PFSK-1 (cell line): ENCODE measurements around the gene MLXIPL.

ENCODE experiments used
- FOXP2 ChIP-seq: optimal IDR thresholded peaks from 2 replicates; pipeline ENCODE3; 2011; ENCODE audit warnings: borderline replicate concordance, control low read depth, inconsistent platforms; ENCODE audit not compliant: insufficient read depth; ENCODE audit errors: extremely low read length, extremely low read depth
- POLR2AphosphoS5 ChIP-seq: IDR thresholded peaks from 2 replicates; pipeline ENCODE4 v1.6.1; 2012; ENCODE audit warnings: low read depth, mild to moderate bottlenecking, control low read depth, low read length, moderate library complexity
- SIN3A ChIP-seq: IDR thresholded peaks from 2 replicates; pipeline ENCODE4 v1.6.1; 2012; ENCODE audit warnings: mild to moderate bottlenecking, low read length, moderate library complexity, borderline replicate concordance; ENCODE audit not compliant: insufficient read depth
- TAF1 ChIP-seq: IDR thresholded peaks from 2 replicates; pipeline ENCODE4 v1.6.1; 2012; ENCODE audit warnings: low read length, control low read depth, borderline replicate concordance; ENCODE audit not compliant: insufficient read depth
- TF ChIP-seq, protein P1 (sequence below), 2 experiments: IDR thresholded peaks; 2 replicates each; pipeline versions ENCODE4 v1.6.1 to v1.8.0; 2011 to 2012; ENCODE audit warnings: low read depth in 2 of 2, low read length in 2 of 2, control low read depth in 1 of 2, inconsistent platforms in 1 of 2, mild to moderate bottlenecking in 1 of 2, moderate library complexity in 1 of 2; ENCODE audit not compliant: insufficient read depth in 1 of 2

Gene MLXIPL

DNA sequence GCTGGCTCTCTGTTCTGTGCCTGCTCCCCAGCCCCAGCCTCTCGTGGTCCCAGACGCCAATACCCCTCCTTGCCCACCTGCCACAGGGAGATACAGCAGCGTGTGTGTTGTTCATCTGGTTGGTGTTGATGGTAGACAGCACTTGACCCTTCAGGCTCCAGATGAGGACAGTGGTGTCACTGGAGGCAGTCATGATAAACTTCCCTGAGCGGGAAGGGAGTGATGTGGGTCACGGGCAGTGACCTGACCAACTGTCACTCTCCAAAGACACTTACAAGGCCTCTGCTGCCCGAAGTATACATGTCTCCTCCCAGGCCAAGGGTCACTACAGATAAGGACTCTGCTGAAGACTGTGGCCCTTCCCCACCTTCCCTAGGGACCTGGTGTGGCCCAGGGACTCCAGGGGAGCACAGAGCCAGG is 51.5 kb downstream of the MLXIPL start:
- no peak for TF ChIP-seq TAF1
- no peak for TF ChIP-seq SIN3A
- TF ChIP-seq, protein P1, sequence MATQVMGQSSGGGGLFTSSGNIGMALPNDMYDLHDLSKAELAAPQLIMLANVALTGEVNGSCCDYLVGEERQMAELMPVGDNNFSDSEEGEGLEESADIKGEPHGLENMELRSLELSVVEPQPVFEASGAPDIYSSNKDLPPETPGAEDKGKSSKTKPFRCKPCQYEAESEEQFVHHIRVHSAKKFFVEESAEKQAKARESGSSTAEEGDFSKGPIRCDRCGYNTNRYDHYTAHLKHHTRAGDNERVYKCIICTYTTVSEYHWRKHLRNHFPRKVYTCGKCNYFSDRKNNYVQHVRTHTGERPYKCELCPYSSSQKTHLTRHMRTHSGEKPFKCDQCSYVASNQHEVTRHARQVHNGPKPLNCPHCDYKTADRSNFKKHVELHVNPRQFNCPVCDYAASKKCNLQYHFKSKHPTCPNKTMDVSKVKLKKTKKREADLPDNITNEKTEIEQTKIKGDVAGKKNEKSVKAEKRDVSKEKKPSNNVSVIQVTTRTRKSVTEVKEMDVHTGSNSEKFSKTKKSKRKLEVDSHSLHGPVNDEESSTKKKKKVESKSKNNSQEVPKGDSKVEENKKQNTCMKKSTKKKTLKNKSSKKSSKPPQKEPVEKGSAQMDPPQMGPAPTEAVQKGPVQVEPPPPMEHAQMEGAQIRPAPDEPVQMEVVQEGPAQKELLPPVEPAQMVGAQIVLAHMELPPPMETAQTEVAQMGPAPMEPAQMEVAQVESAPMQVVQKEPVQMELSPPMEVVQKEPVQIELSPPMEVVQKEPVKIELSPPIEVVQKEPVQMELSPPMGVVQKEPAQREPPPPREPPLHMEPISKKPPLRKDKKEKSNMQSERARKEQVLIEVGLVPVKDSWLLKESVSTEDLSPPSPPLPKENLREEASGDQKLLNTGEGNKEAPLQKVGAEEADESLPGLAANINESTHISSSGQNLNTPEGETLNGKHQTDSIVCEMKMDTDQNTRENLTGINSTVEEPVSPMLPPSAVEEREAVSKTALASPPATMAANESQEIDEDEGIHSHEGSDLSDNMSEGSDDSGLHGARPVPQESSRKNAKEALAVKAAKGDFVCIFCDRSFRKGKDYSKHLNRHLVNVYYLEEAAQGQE (IDR thresholded peaks at IDR 0.05; ENCODE audit: insufficient read depth in 1 of 2, low read depth in 2 of 2, low read length in 2 of 2), result no peak
- no peak for TF ChIP-seq POLR2AphosphoS5
- TF ChIP-seq FOXP2, result no peak

DNA sequence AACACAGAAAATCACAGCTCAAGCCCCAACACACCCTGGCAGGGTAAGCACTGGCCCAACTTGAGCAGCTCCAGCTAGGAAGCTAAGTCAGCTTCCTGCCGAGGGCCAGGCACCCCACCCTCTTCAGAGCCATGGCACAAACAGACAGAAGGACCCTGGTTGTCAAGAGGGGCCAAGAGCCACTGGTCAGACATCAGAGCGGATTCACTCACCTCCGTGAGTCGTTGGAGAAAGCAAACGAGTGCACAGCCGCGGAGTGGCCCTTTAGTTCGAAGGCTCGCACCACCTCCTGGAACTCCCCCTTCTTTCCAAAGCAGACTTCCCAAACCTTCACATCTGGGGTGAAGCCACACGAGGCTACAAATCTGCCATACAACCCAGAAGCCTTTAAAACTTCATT is 53.3 kb downstream of the MLXIPL start:
- TF ChIP-seq, protein P1 (IDR thresholded peaks at IDR 0.05; ENCODE audit: insufficient read depth in 1 of 2, low read depth in 2 of 2, low read length in 2 of 2), result no peak
- TF ChIP-seq TAF1, result no peak

DNA sequence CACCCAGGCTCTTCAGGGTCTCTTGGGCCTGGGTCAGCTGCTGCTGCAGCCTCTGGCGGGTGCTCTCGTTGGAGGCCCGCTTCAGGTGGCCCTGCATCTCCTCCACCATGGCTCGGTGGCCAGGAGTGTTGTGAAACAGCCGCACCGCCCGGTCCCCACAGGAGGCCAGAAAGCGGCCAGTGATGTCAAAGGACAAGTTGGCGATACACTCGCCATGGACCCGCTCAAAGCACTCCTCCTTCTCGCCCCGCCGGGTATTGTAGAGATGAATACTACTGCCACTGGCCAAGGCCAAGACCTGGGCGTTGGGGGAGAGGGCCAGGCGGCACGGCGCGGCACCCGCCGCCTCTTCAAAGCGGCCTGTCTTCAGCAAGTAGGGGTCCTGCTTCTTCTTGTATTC is 53.8 kb downstream of the MLXIPL start:
- no peak for TF ChIP-seq POLR2AphosphoS5
- no peak for TF ChIP-seq SIN3A

DNA sequence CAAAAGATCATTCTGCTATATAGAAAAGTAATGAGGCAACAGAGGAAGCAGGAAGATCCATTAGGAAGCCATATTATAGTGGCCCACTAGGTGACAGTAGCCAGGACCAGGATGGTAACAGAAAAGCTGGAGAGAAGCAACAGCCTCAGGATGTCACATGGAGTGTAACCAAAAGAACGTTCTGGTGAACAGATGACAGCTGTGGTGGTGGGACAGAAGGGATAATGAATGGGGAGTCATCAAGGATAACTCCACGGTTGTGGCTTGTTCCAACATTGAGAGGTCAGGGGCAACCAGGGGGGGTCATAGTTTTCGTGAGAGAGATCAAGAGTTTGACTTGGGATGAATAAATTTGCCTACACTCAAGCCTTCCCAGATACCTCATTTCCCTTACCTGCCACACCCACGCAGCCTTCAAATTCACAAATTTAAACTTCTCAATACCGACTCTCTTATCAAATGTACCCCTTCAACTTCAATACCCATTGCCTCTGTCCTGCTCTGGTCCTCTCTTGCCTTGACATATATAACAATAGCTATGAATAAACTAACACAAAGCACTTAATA is 55.2 kb downstream of the MLXIPL start:
- TF ChIP-seq TAF1, result no peak
- 0 out of 2 replicates have a peak, but pooled peaks have one; percentile 23 for TF ChIP-seq POLR2AphosphoS5

DNA sequence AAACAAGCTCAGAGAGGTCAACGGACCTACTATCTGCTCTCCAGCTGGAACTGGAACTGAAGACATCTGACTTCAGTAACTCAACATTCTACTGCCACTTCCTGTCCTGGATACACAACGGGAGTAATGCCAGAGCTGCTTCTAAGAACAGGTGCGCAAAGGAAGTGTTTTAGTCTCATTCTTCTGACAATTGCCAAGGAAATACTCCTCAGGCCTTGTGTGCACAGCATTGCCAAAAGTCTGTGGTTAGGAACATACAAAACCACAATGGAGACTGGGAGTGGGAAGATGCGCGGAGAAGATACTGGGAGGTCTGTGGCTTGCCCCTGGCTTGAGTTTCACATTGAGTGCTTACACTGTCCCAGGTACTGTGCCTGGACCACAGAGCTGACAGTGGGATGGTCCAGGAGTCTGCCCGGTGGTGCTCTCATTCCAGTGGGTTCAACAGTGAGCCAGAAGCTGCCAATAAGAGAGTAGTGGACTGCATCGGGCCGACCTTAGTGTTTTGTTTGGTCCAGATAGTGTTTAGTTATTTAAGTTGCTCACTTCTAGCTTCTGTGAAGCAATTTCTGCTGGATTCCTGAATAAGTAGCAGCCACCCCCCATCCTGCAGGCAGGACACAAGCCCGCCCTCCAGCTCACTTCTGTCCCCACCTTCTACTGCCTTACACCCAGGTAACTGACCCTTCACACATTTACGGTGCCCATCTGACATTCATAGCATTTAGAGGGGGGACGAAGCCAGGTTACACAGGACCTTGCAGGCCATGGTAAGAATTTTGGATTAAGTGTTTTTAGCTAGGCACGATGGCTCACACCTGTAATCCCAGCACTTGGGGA is 56.3 kb downstream of the MLXIPL start:
- TF ChIP-seq, protein P1 (IDR thresholded peaks at IDR 0.05; ENCODE audit: insufficient read depth in 1 of 2, low read depth in 2 of 2, low read length in 2 of 2), result no peak
- TF ChIP-seq POLR2AphosphoS5 (no peak; the same call in 1 of the 2 replicates), TAF1 (no peak), FOXP2 (no peak), SIN3A (no peak)

DNA sequence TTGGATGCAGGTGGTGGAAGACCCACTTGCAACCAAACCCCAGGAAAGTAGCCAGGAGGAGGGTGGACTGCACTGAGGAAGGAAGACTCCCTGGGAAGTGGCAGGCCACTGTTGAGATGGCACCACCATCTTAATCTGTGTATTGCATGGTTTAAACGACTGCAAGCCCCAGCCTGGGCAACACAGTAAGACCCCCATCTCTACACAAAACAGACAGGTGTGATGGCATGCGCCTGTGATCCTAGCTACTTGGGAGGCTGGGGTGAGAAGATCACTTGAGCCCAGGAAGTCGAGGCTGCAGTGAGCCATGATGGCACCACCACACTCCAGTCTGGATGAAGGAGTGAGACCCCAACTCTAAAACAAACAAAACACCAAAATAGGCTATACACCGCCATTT is 57.2 kb downstream of the MLXIPL start:
- TF ChIP-seq POLR2AphosphoS5, result no peak
- TF ChIP-seq, protein P1 (IDR thresholded peaks at IDR 0.05; ENCODE audit: insufficient read depth in 1 of 2, low read depth in 2 of 2, low read length in 2 of 2), result no peak
- no peak for TF ChIP-seq TAF1
- no peak for TF ChIP-seq FOXP2
- TF ChIP-seq SIN3A, result no peak
